SK-N-SH (cell line): ENCODE data around the gene IFT122. TPM values are rescaled to one million over a fixed set of nuclear protein-coding genes. Genes with fewer than 3 reads are reported as not detected.

ENCODE experiments used
- CTCF ChIA-PET: fragments of 300-600, 350-600 bp; formaldehyde crosslinking; extraction: SDS; loops from one replicate; lab custom pipeline; 2021; lab: Yijun Ruan, JAX
- POLR2A ChIA-PET: fragments of 350-600 bp; sonication (Branson Sonifier 250); formaldehyde crosslinking; extraction: SDS; loops from one replicate; lab custom pipeline; 2020; ENCODE audit warnings: antibody characterized with exemption, inconsistent platforms; lab: Yijun Ruan, JAX
- DNase-seq: peaks from one replicate; pipeline ENCODE4 v3.0.0; 2012
- H2AFZ ChIP-seq: fragments of 200-600 bp; sonication (generic); 2 replicates; pipeline ENCODE4 v1.8.1; 2016; ENCODE audit warnings: antibody characterized with exemption, mild to moderate bottlenecking, low read depth
- H3F3A ChIP-seq: fragments of 200-600 bp; sonication (generic); replicated peaks from 2 replicates; pipeline ENCODE3; 2016; ENCODE audit warnings: antibody characterized with exemption, mild to moderate bottlenecking; ENCODE audit not compliant: insufficient read depth
- H3K27ac ChIP-seq, 2 experiments: fragments of 200-500 bp in 1 of 2; fragments of 200-600 bp in 1 of 2; sonication (Bioruptor generic) in 1 of 2; sonication (generic), shearing (Covaris generic) in 1 of 2; 2 replicates each; pipeline versions ENCODE4 v1.5.1 to v1.6.1; 2014 to 2016; ENCODE audit warnings: low read depth in 2 of 2, inconsistent platforms in 1 of 2, low read length in 1 of 2, mild to moderate bottlenecking in 1 of 2, mixed read lengths in 1 of 2
- H3K27me3 ChIP-seq: fragments of 200-600 bp; sonication (generic), shearing (Covaris generic); 2 replicates; pipeline ENCODE4 v1.6.1; 2016; ENCODE audit warnings: mixed run types; ENCODE audit not compliant: insufficient read depth
- H3K36me3 ChIP-seq, 2 experiments: fragments of 200-500 bp in 1 of 2; fragments of 200-600 bp in 1 of 2; sonication (Bioruptor generic) in 1 of 2; sonication (generic) in 1 of 2; replicated peaks in 1 of 2; 2 replicates each; pipeline versions ENCODE3 to v1.5.1; 2014 to 2016; ENCODE audit warnings: low read length in 1 of 2, mild to moderate bottlenecking in 1 of 2; ENCODE audit not compliant: insufficient read depth in 2 of 2, control insufficient read depth in 1 of 2
- H3K4me1 ChIP-seq, 2 experiments: fragments of 200-500 bp in 1 of 2; fragments of 200-600 bp in 1 of 2; sonication (Bioruptor generic) in 1 of 2; sonication (generic), shearing (Covaris generic) in 1 of 2; 2 replicates each; pipeline versions ENCODE4 v1.5.1 to v1.6.1; 2014 to 2016; ENCODE audit warnings: low read depth in 1 of 2, low read length in 1 of 2, mixed run types in 1 of 2; ENCODE audit not compliant: insufficient read depth in 2 of 2, control insufficient read depth in 1 of 2
- H3K4me2 ChIP-seq: fragments of 200-600 bp; sonication (generic), shearing (Covaris generic); 2 replicates; pipeline ENCODE4 v1.6.1; 2017; ENCODE audit warnings: mixed run types
- H3K4me3 ChIP-seq, 2 experiments: fragments of 200-500 bp in 1 of 2; fragments of 200-600 bp in 1 of 2; sonication (Bioruptor generic) in 1 of 2; sonication (generic), shearing (Covaris generic) in 1 of 2; 2 replicates each; pipeline versions ENCODE4 v1.5.1 to v1.8.1; 2014 to 2016; ENCODE audit warnings: low read depth in 2 of 2, inconsistent platforms in 1 of 2, low read length in 1 of 2, mild to moderate bottlenecking in 1 of 2, mixed read lengths in 1 of 2, moderate library complexity in 1 of 2
- H3K79me2 ChIP-seq: fragments of 200-600 bp; sonication (generic); 2 replicates; pipeline ENCODE4 v1.8.1; 2017; ENCODE audit warnings: mild to moderate bottlenecking; ENCODE audit not compliant: insufficient read depth
- H3K9ac ChIP-seq: fragments of 200-600 bp; sonication (generic); 2 replicates; pipeline ENCODE4 v1.6.1; 2017; ENCODE audit warnings: mixed run types
- H3K9me2 ChIP-seq: fragments of 200-600 bp; sonication (generic); 2 replicates; pipeline ENCODE4 v1.6.1; 2017; ENCODE audit warnings: mixed run types
- H3K9me3 ChIP-seq: fragments of 200-600 bp; sonication (generic); 2 replicates; pipeline ENCODE4 v1.6.1; 2017; ENCODE audit warnings: mixed run types, mild to moderate bottlenecking, moderate library complexity
- H4K20me1 ChIP-seq: fragments of 200-600 bp; sonication (generic); 2 replicates; pipeline ENCODE4 v1.6.1; 2017; ENCODE audit warnings: mild to moderate bottlenecking, mixed run types; ENCODE audit not compliant: insufficient read depth
- CHD2 ChIP-seq: fragments of 150-350 bp; IDR thresholded peaks from 2 replicates; pipeline ENCODE4 v1.6.1; 2018; ENCODE audit warnings: low read length; ENCODE audit not compliant: partially characterized antibody
- CTCF ChIP-seq: fragments of 200-600 bp; sonication (generic); IDR thresholded peaks from 2 replicates; pipeline ENCODE4 v1.6.1; 2017; ENCODE audit warnings: antibody characterized with exemption, mild to moderate bottlenecking, moderate library complexity
- ELF1 ChIP-seq: IDR thresholded peaks from 2 replicates; pipeline ENCODE4 v1.4.0; 2012
- EP300 ChIP-seq, 2 experiments: IDR thresholded peaks; 2 replicates each; pipeline versions ENCODE4 v1.4.0 to v1.6.1; 2012; ENCODE audit warnings: borderline replicate concordance in 1 of 2, low read depth in 1 of 2, low read length in 1 of 2
- EZH2phosphoT487 ChIP-seq: fragments of 200-600 bp; sonication (generic); IDR thresholded peaks from 2 replicates; pipeline ENCODE4 v1.6.1; 2017; ENCODE audit warnings: low read depth, mixed run types, mild to moderate bottlenecking, antibody characterized with exemption, moderate library complexity, borderline replicate concordance
- FOXM1 ChIP-seq: IDR thresholded peaks from 2 replicates; pipeline ENCODE4 v1.4.0; 2012; ENCODE audit warnings: low read depth, mild to moderate bottlenecking
- GABPA ChIP-seq: IDR thresholded peaks from 2 replicates; pipeline ENCODE4 v1.4.0; 2012; ENCODE audit warnings: low read depth, mild to moderate bottlenecking
- GATA2 ChIP-seq: sonication (generic); formaldehyde crosslinking; IDR thresholded peaks from 2 replicates; pipeline ENCODE4 v1.5.0; 2020; ENCODE audit warnings: mild to moderate bottlenecking, missing genetic modification reagents
- JUND ChIP-seq: IDR thresholded peaks from 2 replicates; pipeline ENCODE4 v1.4.0; 2012
- NFIC ChIP-seq: IDR thresholded peaks from 2 replicates; pipeline ENCODE4 v1.4.0; 2012; ENCODE audit warnings: borderline replicate concordance
- NRF1 ChIP-seq: IDR thresholded peaks from 2 replicates; pipeline ENCODE4 v1.6.1; 2012; ENCODE audit warnings: low read depth, mild to moderate bottlenecking, low read length
- PBX3 ChIP-seq: IDR thresholded peaks from 2 replicates; pipeline ENCODE4; 2012
- RAD21 ChIP-seq: IDR thresholded peaks from 2 replicates; pipeline ENCODE4 v1.6.1; 2012; ENCODE audit warnings: mild to moderate bottlenecking, low read length
- RCOR1 ChIP-seq: fragments of 150-350 bp; IDR thresholded peaks from 2 replicates; pipeline ENCODE4 v1.6.1; 2017; ENCODE audit warnings: antibody characterized with exemption, low read length
- RFX5 ChIP-seq: IDR thresholded peaks from 2 replicates; pipeline ENCODE4 v1.6.1; 2012; ENCODE audit warnings: mild to moderate bottlenecking, improper control_type of control experiment, low read length
- TEAD4 ChIP-seq: IDR thresholded peaks from 2 replicates; pipeline ENCODE4 v1.4.0; 2012; ENCODE audit warnings: mild to moderate bottlenecking, borderline replicate concordance; ENCODE audit not compliant: insufficient read depth
- USF1 ChIP-seq: IDR thresholded peaks from 2 replicates; pipeline ENCODE4 v1.4.0; 2012; ENCODE audit warnings: low read depth, borderline replicate concordance
- USF2 ChIP-seq: fragments of 150-350 bp; IDR thresholded peaks from 2 replicates; pipeline ENCODE4 v1.6.1; 2017; ENCODE audit warnings: antibody characterized with exemption, low read length, low read depth, borderline replicate concordance
- YY1 ChIP-seq: IDR thresholded peaks from 2 replicates; pipeline ENCODE4 v1.4.0; 2012; ENCODE audit warnings: low read depth, mild to moderate bottlenecking
- ZBTB33 ChIP-seq: IDR thresholded peaks from 2 replicates; pipeline ENCODE4 v1.4.0; 2012; ENCODE audit warnings: low read depth, borderline replicate concordance
- WGBS: methylation state at CpG from one replicate; pipeline ENCODE4 v1.1.6; 2017; ENCODE audit warnings: low lambda C conversion rate; 5-methylcytosine and 5-hydroxymethylcytosine counted together
- polyA plus RNA-seq, 3 experiments: library from polyadenylated mRNA; depleted of rRNA; stranded (reverse); fragments of >200 nt; gene quantifications; 2 replicates each; pipeline ENCODE4 v1.2.3, GENCODE V29; 2012

IFT122 gene
- polyA plus RNA-seq, 1 of the 3 experiments (the other 2 are of a cell fraction) = 20.1 TPM

- H3K36me3 ChIP-seq = peaks cover 20 to 25% of the 10 kb centered on the region in 2 experiments
- CTCF ChIA-PET = no interaction called here
- H3K4me3 ChIP-seq = no peak overlapping the region
- no peaks in the 10 kb centered on the region for H4K20me1 ChIP-seq
- H3K27me3 ChIP-seq = no peaks in the 10 kb centered on the region
- H3K4me2 ChIP-seq = no peak overlapping the region
- H3K4me1 ChIP-seq = no peaks in the 10 kb centered on the region
- no peak overlapping the region for H3K27ac ChIP-seq
- no peaks in the 10 kb centered on the region for H3K9me3 ChIP-seq
- H3F3A ChIP-seq = peaks cover 3% of the 10 kb centered on the region
- no peak for DNase-seq
- TF ChIP-seq EP300 (IDR thresholded peaks at IDR 0.05; ENCODE audit: borderline replicate concordance in 1 of 2, low read depth in 1 of 2, low read length in 1 of 2) (no peak), PBX3 (no peak), RFX5 (no peak), NFIC (no peak), RAD21 (no peak), CHD2 (no peak), YY1 (no peak), ELF1 (no peak)
- 83% methylated on average over 1 of the region's 1 CpG for WGBS
- POLR2A ChIA-PET = no interaction called here
- no peaks in the 10 kb centered on the region for H3K9me2 ChIP-seq
- no peaks in the 10 kb centered on the region; the same call in 1 of the 2 replicates for H3K79me2 ChIP-seq
- no peak overlapping the region for H3K9ac ChIP-seq
- no peak overlapping the region for H2AFZ ChIP-seq
Observed at GRCh38 chr3:129453732-129454131, 13.7 kb downstream of the IFT122 start.

GRCh38 chr3:129460155-129460554 is 20.1 kb downstream of the IFT122 start:
- Histone ChIP-seq H4K20me1 (no peaks in the 10 kb centered on the region), H3K4me2 (no peak overlapping the region), H3K79me2 (no peaks in the 10 kb centered on the region), H3K9ac (no peak overlapping the region), H3F3A (no peaks in the 10 kb centered on the region), H3K27ac (no peak overlapping the region), H3K9me3 (no peaks in the 10 kb centered on the region), H3K27me3 (no peaks in the 10 kb centered on the region), H3K9me2 (no peaks in the 10 kb centered on the region), H3K36me3 (peaks cover 9 to 16% of the 10 kb centered on the region in 2 experiments), H2AFZ (no peak overlapping the region), H3K4me1 (no peaks in the 10 kb centered on the region), H3K4me3 (no peak overlapping the region)
- no peak for DNase-seq
- POLR2A ChIA-PET = no interaction called here
- CTCF ChIA-PET = no interaction called here
- 97% methylated on average over 3 of the region's 3 CpGs for WGBS
- no peak for TF ChIP-seq ZBTB33
- no peak for TF ChIP-seq EZH2phosphoT487
- no peak for TF ChIP-seq FOXM1
- TF ChIP-seq RCOR1 = no peak
- no peak for TF ChIP-seq ELF1
- no peak for TF ChIP-seq EP300 (IDR thresholded peaks at IDR 0.05; ENCODE audit: borderline replicate concordance in 1 of 2, low read depth in 1 of 2, low read length in 1 of 2)
- TF ChIP-seq YY1 = no peak
- no peak for TF ChIP-seq GABPA
- no peak for TF ChIP-seq GATA2 (CRISPR knock-in tag)
- no peak for TF ChIP-seq USF1
- no peak for TF ChIP-seq CTCF
- TF ChIP-seq USF2 = no peak
- no peak for TF ChIP-seq JUND
- TF ChIP-seq RAD21 = no peak
- TF ChIP-seq PBX3 = no peak
- TF ChIP-seq NFIC = no peak
- no peak for TF ChIP-seq NRF1
- no peak for TF ChIP-seq CHD2
- TF ChIP-seq TEAD4 = no peak
